ENCODE measurements around the gene MTAP. TPM values are rescaled to one million over a fixed set of nuclear protein-coding genes. Genes with fewer than 3 reads are reported as not detected.
A peak's percentile ranks its signal among the peaks of the same experiment; 100 is the strongest.

The MTAP gene
- total RNA-seq, 1 donor from 2014 or later = 42.5 TPM

- no peak overlapping the region for H3K4me3 Mint-ChIP-seq (ENCODE audit: unreplicated experiment)
- no peaks in the 10 kb centered on the region for H3K27me3 Mint-ChIP-seq (ENCODE audit: unreplicated experiment)
- H3K4me1 Mint-ChIP-seq (ENCODE audit: unreplicated experiment) = peaks cover 24% of the 10 kb centered on the region
- peak overlapping the region; percentile 68 for H3K27ac Mint-ChIP-seq (ENCODE audit: unreplicated experiment)
- TF ChIP-seq, protein P1, sequence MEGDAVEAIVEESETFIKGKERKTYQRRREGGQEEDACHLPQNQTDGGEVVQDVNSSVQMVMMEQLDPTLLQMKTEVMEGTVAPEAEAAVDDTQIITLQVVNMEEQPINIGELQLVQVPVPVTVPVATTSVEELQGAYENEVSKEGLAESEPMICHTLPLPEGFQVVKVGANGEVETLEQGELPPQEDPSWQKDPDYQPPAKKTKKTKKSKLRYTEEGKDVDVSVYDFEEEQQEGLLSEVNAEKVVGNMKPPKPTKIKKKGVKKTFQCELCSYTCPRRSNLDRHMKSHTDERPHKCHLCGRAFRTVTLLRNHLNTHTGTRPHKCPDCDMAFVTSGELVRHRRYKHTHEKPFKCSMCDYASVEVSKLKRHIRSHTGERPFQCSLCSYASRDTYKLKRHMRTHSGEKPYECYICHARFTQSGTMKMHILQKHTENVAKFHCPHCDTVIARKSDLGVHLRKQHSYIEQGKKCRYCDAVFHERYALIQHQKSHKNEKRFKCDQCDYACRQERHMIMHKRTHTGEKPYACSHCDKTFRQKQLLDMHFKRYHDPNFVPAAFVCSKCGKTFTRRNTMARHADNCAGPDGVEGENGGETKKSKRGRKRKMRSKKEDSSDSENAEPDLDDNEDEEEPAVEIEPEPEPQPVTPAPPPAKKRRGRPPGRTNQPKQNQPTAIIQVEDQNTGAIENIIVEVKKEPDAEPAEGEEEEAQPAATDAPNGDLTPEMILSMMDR (IDR thresholded peaks at IDR 0.05) = no peak
- H3K9me3 Mint-ChIP-seq (ENCODE audit: unreplicated experiment) = no peaks in the 10 kb centered on the region
- no peak for DNase-seq (ENCODE audit: extremely low spot score, unreplicated experiment)
- peaks cover 47% of the 10 kb centered on the region for H3K36me3 Mint-ChIP-seq (ENCODE audit: unreplicated experiment)
These were observed 29.5 kb downstream of the MTAP start for GRCh38 chr9:21831841-21832509.

DNA sequence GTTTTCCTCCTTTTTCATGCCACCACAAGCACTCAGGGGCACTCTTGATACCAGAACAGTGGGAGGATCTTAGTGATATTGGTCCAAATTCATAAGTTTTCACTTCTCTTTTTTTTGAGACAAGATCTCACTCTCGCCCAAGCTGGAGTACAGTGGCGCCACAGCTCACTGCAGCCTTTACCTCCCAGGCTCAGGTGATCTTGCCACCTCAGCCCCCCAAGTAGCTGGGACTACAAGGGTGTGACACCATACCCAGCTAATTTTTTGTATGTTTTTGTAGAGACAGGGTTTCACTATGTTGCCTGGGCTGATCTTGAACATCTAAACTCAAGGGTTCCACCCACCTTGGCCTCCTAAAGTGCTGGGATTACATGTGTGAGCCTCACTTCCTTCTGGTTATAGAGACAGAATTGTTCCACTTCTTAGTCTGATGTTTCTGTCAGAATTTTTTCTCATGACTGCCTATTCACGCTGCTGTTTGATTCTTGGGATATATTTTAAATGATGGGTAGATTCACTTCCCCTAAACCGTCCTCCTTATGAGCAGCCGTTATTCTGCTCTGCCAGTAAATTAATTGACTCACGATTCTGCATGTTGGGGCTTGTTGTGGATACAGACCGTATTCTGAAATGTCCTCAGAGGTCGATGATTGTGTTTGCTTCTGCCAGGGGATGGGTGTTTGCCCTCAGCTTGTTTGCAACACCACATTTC lies 30.8 kb downstream of the MTAP start:
- Mint-ChIP-seq H3K9me3 (ENCODE audit: unreplicated experiment) (no peaks in the 10 kb centered on the region), H3K27ac (ENCODE audit: unreplicated experiment) (no peak overlapping the region), H3K36me3 (ENCODE audit: unreplicated experiment) (peaks cover 50% of the 10 kb centered on the region), H3K27me3 (ENCODE audit: unreplicated experiment) (no peaks in the 10 kb centered on the region), H3K4me1 (ENCODE audit: unreplicated experiment) (peaks cover 30% of the 10 kb centered on the region), H3K4me3 (ENCODE audit: unreplicated experiment) (no peak overlapping the region)
- TF ChIP-seq, protein P1 (IDR thresholded peaks at IDR 0.05) = no peak
- DNase-seq (ENCODE audit: extremely low spot score, unreplicated experiment) = no peak

DNA sequence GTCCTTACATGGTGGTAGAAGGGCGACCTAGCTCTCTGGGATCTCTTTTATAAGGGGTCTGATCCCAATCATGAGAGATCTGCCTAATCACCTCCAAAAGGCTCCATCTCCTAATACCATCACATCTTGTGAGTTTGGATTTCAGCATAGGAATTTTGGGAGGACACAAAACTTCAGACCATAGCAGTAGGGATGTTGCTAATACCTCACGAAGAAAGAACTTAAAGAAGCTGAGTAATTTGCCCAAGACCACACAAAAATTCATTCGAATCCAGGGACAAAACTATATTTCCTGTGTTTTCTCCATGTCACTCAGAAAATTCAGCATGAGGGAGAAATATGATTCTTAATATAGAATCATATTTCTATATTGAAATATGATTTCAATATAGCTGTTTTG lies 32.7 kb downstream of the MTAP start:
- Mint-ChIP-seq H3K4me1 (ENCODE audit: unreplicated experiment) (peaks cover 30% of the 10 kb centered on the region), H3K27me3 (ENCODE audit: unreplicated experiment) (no peaks in the 10 kb centered on the region), H3K4me3 (ENCODE audit: unreplicated experiment) (no peak overlapping the region), H3K36me3 (ENCODE audit: unreplicated experiment) (peaks cover 54% of the 10 kb centered on the region), H3K9me3 (ENCODE audit: unreplicated experiment) (no peaks in the 10 kb centered on the region), H3K27ac (ENCODE audit: unreplicated experiment) (no peak overlapping the region)
- TF ChIP-seq, protein P1 (IDR thresholded peaks at IDR 0.05) = no peak
- DNase-seq (ENCODE audit: extremely low spot score, unreplicated experiment) = no peak

GRCh38 chr9:21836437-21837161 lies 34.2 kb downstream of the MTAP start:
- TF ChIP-seq, protein P1 (IDR thresholded peaks at IDR 0.05) = no peak
- peak overlapping the region; percentile 83 for H3K27ac Mint-ChIP-seq (ENCODE audit: unreplicated experiment)
- peaks cover 6% of the 10 kb centered on the region for H3K9me3 Mint-ChIP-seq (ENCODE audit: unreplicated experiment)
- H3K4me3 Mint-ChIP-seq (ENCODE audit: unreplicated experiment) = no peak overlapping the region
- peaks cover 31% of the 10 kb centered on the region for H3K4me1 Mint-ChIP-seq (ENCODE audit: unreplicated experiment)
- no peaks in the 10 kb centered on the region for H3K27me3 Mint-ChIP-seq (ENCODE audit: unreplicated experiment)
- H3K36me3 Mint-ChIP-seq (ENCODE audit: unreplicated experiment) = peaks cover 60% of the 10 kb centered on the region
- no peak for DNase-seq (ENCODE audit: extremely low spot score, unreplicated experiment)

GRCh38 chr9:21837501-21837900 lies 35.1 kb downstream of the MTAP start:
- Mint-ChIP-seq H3K27me3 (ENCODE audit: unreplicated experiment) (no peaks in the 10 kb centered on the region), H3K36me3 (ENCODE audit: unreplicated experiment) (peaks cover 69% of the 10 kb centered on the region), H3K4me3 (ENCODE audit: unreplicated experiment) (no peak overlapping the region), H3K27ac (ENCODE audit: unreplicated experiment) (peak overlapping the region; percentile 83), H3K9me3 (ENCODE audit: unreplicated experiment) (peaks cover 9% of the 10 kb centered on the region), H3K4me1 (ENCODE audit: unreplicated experiment) (peaks cover 23% of the 10 kb centered on the region)
- TF ChIP-seq, protein P1 (IDR thresholded peaks at IDR 0.05) = no peak
- no peak for DNase-seq (ENCODE audit: extremely low spot score, unreplicated experiment)
